ENCODE results near the gene BEST2. TPM values are rescaled to one million over a fixed set of nuclear protein-coding genes. Genes with fewer than 3 reads are reported as not detected.
A peak's percentile ranks its signal among the peaks of the same experiment; 100 is the strongest.
"Not testable (repeated sequence)": the region's sequence is repeated elsewhere in the genome, so short reads cannot be mapped to it uniquely, and the experiment has no call there.

BEST2 gene
- total RNA-seq, 1 experiment from 2014 or later, result 0.06 TPM

DNA sequence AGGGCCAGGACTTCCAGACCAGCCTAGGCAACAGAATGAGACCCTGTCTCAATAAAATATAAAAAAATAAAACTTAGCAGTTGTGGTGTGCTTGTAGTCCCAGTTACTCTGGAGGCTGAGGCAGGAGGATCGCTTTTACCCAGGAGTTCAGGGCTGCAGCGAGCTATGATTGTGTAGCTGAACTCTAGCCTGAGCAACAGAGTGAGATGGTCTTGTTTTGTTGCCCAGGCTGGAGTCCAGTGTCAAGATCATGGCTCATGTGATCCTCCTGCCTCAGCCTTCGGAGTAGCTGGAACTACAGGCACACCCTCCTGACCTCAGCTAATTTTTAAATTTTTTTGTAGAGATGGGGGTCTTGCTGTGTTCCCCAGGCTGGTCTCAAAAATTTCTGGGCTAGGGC, 35.4 kb downstream of the BEST2 start:
- no peak for DNase-seq (ENCODE audit: low spot score)

DNA sequence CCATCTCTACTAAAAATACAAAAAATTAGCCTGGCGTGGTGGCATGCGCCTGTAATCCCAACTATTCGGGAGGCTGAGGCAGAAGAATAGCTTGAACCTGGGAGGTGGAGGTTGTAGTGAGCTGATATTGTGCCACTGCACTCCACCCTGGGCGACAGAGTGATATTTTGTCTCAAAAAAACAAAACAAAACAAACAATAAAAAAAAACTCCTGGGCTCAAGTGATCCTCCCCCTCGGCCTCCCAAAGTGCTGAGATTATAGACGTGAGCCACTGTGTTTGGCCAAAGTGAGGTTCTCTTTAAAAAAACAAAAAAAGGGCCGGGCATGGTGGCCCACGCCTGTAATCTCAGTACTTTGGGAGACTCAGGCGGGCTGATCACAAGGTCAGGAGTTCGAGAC, 35.9 kb downstream of the BEST2 start:
- no peak for DNase-seq (ENCODE audit: low spot score)

DNA sequence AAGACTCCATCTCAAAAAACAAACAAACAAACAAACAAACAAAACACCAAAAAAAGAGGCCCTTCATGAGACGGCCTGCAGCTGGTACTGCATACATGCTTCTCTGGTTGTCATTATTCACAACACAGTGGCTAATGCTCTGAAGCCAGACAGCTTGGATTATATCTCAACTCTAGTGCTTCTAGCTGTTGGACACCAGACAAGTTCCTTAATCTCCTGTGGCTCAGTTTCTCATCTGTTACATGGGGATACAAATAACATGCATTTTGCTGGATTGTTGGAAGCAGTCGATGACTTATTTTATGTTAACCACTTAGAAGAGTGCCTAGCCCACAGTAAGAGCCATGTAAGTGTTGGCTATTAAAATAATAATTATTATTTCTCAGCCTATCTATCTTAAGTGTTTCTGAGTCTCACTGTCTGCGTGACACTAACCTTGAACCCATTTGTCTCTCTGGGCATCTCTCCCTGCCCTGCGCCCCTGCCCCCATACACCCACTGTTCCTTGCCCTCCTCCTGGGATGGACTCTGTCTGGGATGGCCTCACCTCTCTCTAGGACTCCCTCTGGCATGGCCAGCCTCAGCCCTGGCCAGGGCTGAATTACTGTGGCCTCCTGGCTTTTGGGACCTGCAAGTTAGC, 36.6 kb downstream of the BEST2 start:
- no peak for DNase-seq (ENCODE audit: low spot score)

- peak; percentile 69 for DNase-seq (ENCODE audit: low spot score)
These were observed 37.1 kb downstream of the BEST2 start for GRCh38 chr19:12788682-12789097.

GRCh38 chr19:12789098-12789903, 37.7 kb downstream of the BEST2 start:
- DNase-seq (ENCODE audit: low spot score), result no peak

- peak; percentile 94 for DNase-seq (ENCODE audit: low spot score)
These were observed 38.5 kb downstream of the BEST2 start for GRCh38 chr19:12789904-12790619.

GRCh38 chr19:12790628-12791344, 39.2 kb downstream of the BEST2 start:
- no peak for DNase-seq (ENCODE audit: low spot score)

GRCh38 chr19:12791345-12792050, 39.9 kb downstream of the BEST2 start, which contains the start of gene JUNB:
Gene JUNB, plus strand, starts transcription at chr19:12791486. Its CDS starts 286 bp downstream, at chr19:12791772.
- peak; percentile 96 for DNase-seq (ENCODE audit: low spot score)

DNA sequence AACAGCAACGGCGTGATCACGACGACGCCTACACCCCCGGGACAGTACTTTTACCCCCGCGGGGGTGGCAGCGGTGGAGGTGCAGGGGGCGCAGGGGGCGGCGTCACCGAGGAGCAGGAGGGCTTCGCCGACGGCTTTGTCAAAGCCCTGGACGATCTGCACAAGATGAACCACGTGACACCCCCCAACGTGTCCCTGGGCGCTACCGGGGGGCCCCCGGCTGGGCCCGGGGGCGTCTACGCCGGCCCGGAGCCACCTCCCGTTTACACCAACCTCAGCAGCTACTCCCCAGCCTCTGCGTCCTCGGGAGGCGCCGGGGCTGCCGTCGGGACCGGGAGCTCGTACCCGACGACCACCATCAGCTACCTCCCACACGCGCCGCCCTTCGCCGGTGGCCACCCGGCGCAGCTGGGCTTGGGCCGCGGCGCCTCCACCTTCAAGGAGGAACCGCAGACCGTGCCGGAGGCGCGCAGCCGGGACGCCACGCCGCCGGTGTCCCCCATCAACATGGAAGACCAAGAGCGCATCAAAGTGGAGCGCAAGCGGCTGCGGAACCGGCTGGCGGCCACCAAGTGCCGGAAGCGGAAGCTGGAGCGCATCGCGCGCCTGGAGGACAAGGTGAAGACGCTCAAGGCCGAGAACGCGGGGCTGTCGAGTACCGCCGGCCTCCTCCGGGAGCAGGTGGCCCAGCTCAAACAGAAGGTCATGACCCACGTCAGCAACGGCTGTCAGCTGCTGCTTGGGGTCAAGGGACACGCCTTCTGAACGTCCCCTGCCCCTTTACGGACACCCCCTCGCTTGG, 40.7 kb downstream of the BEST2 start:
- DNase-seq (ENCODE audit: low spot score), result no peak

DNA sequence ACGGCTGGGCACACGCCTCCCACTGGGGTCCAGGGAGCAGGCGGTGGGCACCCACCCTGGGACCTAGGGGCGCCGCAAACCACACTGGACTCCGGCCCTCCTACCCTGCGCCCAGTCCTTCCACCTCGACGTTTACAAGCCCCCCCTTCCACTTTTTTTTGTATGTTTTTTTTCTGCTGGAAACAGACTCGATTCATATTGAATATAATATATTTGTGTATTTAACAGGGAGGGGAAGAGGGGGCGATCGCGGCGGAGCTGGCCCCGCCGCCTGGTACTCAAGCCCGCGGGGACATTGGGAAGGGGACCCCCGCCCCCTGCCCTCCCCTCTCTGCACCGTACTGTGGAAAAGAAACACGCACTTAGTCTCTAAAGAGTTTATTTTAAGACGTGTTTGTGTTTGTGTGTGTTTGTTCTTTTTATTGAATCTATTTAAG, 41.3 kb downstream of the BEST2 start:
- no peak for DNase-seq (ENCODE audit: low spot score)

- peak; percentile 85 for DNase-seq (ENCODE audit: low spot score)
These were observed 42.0 kb downstream of the BEST2 start for GRCh38 chr19:12793290-12794195.

DNA sequence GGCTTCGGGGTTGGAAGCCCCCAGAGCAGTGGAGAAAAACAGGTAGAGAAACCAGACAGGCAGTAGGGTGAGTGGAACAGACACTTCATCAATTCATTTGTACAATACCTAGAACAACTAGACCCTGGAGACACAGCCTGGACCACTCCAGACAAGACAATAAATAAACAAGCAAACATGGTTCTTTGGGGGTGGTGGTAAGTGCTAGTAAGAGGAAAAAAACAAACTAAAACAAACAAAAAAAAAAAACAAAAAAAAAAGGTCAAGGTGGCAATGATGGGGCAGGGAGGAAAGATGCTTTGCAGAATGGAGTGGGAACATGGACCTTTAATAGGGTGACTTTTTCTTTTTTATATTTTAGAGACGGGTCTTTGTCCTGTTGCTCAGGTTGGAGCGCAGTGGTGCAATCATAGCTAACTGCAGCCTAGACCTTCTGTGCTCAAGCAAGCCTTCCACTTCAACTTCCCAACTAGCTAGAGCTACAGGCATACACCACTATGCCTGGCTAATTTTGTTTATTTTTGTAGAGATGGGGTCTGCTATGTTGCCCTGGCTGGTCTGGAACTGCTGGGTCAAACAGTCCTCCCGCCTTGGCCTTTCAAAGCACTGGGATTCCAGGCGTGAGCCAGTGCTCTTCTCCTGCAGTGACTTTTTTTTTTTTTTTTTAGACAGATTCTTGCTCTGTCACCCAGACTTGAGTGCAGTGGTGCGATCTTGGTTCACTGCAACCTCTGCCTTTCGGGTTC, 42.8 kb downstream of the BEST2 start:
- no peak for DNase-seq (ENCODE audit: low spot score)

DNA sequence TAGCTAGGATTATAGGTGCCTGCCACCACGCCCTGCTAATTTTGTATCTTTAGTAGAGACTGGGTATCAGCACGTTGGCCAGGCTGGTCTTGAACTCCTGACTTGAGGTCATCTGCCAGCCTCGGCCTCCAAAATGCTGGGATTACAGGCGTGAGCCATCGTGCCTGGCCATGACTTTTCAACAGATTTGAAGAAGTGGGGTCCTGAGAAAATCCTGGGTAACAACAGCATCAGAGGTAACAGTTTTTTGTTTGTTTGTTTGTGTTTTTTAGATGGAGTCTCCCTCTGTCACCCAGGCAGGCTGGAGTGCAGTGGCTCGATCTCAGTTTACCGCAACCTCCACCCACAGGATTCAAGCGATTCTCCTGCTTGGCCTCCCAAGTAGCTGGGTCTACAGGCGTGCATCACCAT, 43.4 kb downstream of the BEST2 start:
- DNase-seq (ENCODE audit: low spot score), result no peak

GRCh38 chr19:12796146-12797071, 44.8 kb downstream of the BEST2 start:
- DNase-seq (ENCODE audit: low spot score), result peak; percentile 80

- no peak for DNase-seq (ENCODE audit: low spot score)
These were observed 45.6 kb downstream of the BEST2 start for GRCh38 chr19:12797141-12797587.

- DNase-seq (ENCODE audit: low spot score), result not testable (repeated sequence)
These were observed 46.0 kb downstream of the BEST2 start for GRCh38 chr19:12797607-12798006.

GRCh38 chr19:12799742-12800465, 48.3 kb downstream of the BEST2 start:
- DNase-seq (ENCODE audit: low spot score), result no peak

Data from H4 (cell line).